GM12878 (cell line): ENCODE measurements around the gene MAT2B. TPM values are rescaled to one million over a fixed set of nuclear protein-coding genes. Genes with fewer than 3 reads are reported as not detected.

Experiments used
- ATAC-seq: fragments of 200-7000 bp; cut with Tn5 transposase; 3 replicates; pipeline ENCODE4 v1.9.1; 2020; ENCODE audit warnings: mild to moderate bottlenecking, moderate library complexity
- BruUV-seq: library from RNA; stranded (reverse); fragments of 400-500 nt; replicated peaks from 2 replicates; lab custom pipeline; 2021; lab: Mats Ljungman, UMichigan
- CTCF ChIA-PET: fragments of 300-600 bp; sonication (Branson Sonifier 250); formaldehyde crosslinking; extraction: SDS; loops from one replicate; lab custom pipeline; 2021; ENCODE audit warnings: inconsistent platforms; lab: Yijun Ruan, JAX
- POLR2A ChIA-PET: fragments of 350-600 bp; formaldehyde crosslinking; extraction: SDS; loops from one replicate; lab custom pipeline; 2021; ENCODE audit warnings: inconsistent platforms; lab: Charles Lee
- RAD21 ChIA-PET: fragments of 300-600 bp; sonication (Branson Sonifier 250); formaldehyde crosslinking; loops from one replicate; lab custom pipeline; 2023; ENCODE audit warnings: antibody characterized with exemption; ENCODE audit not compliant: unreplicated experiment; lab: Charles Lee
- SMC1A ChIA-PET: fragments of 300-600 bp; sonication (Branson Sonifier 250); formaldehyde crosslinking; loops from one replicate; lab custom pipeline; 2023; ENCODE audit not compliant: unreplicated experiment, uncharacterized antibody; lab: Charles Lee
- DNase-seq: peaks from one replicate; pipeline ENCODE4 v3.0.0-alpha.2; 2011; ENCODE audit warnings: low read depth, low spot score
- FAIRE-seq: peaks from 3 replicates; lab custom pipeline; 2011; peaks lifted over from hg19 to GRCh38; lab: Jason Lieb, UNC
- H2AFZ ChIP-seq: 2 replicates; pipeline ENCODE4 v1.6.0; 2011; ENCODE audit warnings: low read depth, low read length, control low read depth; ENCODE audit not compliant: control insufficient read depth
- H3K27ac ChIP-seq: 2 replicates; pipeline ENCODE4 v1.5.1; 2011; ENCODE audit warnings: control low read depth; ENCODE audit not compliant: control insufficient read depth, insufficient read depth
- H3K27me3 ChIP-seq, 2 experiments: replicated peaks in 1 of 2; 2 replicates each; pipeline versions ENCODE4 v1.6.0 to v1.6.1; 2011; ENCODE audit warnings: low read length in 1 of 2; ENCODE audit not compliant: control insufficient read depth in 2 of 2, insufficient read depth in 2 of 2
- H3K36me3 ChIP-seq, 2 experiments: 2 replicates each; pipeline ENCODE4 v1.5.1; 2011; ENCODE audit warnings: low read length in 1 of 2; ENCODE audit not compliant: control insufficient read depth in 2 of 2, insufficient read depth in 2 of 2
- H3K4me1 ChIP-seq: 2 replicates; pipeline ENCODE4 v1.6.1; 2011; ENCODE audit warnings: mild to moderate bottlenecking, low read length, moderate library complexity, mixed read lengths; ENCODE audit not compliant: control insufficient read depth, insufficient read depth
- H3K4me2 ChIP-seq: 2 replicates; pipeline ENCODE4 v1.6.0; 2011; ENCODE audit warnings: control low read depth; ENCODE audit not compliant: control insufficient read depth, insufficient read depth
- H3K4me3 ChIP-seq: fragments of 200-600 bp; sonication (generic); 2 replicates; pipeline ENCODE4 v1.5.1; 2016
- H3K79me2 ChIP-seq: 2 replicates; pipeline ENCODE4 v1.6.0; 2011; ENCODE audit warnings: low read length; ENCODE audit not compliant: control insufficient read depth, insufficient read depth
- H3K9ac ChIP-seq: 2 replicates; pipeline ENCODE4 v1.8.0; 2011; ENCODE audit warnings: low read length, control low read depth, mixed read lengths; ENCODE audit not compliant: control insufficient read depth, insufficient read depth
- H3K9me3 ChIP-seq: replicated peaks from 3 replicates; pipeline ENCODE4 v1.5.1; 2011; ENCODE audit warnings: mild to moderate bottlenecking, low read length; ENCODE audit not compliant: control insufficient read depth, insufficient read depth
- H4K20me1 ChIP-seq: 2 replicates; pipeline ENCODE4 v1.6.0; 2011; ENCODE audit not compliant: control insufficient read depth, insufficient read depth
- ASH2L ChIP-seq: fragments of 300-600, 200-600 bp; sonication (generic); IDR thresholded peaks from 2 replicates; pipeline ENCODE4 v1.6.1; 2017; ENCODE audit warnings: low read depth, mild to moderate bottlenecking, borderline replicate concordance
- GATAD2B ChIP-seq: fragments of 450-650 bp; conservative IDR thresholded peaks from 2 replicates; pipeline ENCODE4 v1.6.1; 2017; ENCODE audit warnings: low read depth, mild to moderate bottlenecking, moderate library complexity
- IKZF2 ChIP-seq, 2 experiments: fragments of 450-650 bp; IDR thresholded peaks; 2 replicates each; pipeline ENCODE4 v1.6.1; 2017; ENCODE audit warnings: mild to moderate bottlenecking in 2 of 2, moderate library complexity in 2 of 2
- MXI1 ChIP-seq: fragments of 150-350 bp; IDR thresholded peaks from 2 replicates; pipeline ENCODE4 v1.6.1; 2011; ENCODE audit warnings: low read depth, mild to moderate bottlenecking, inconsistent platforms, low read length, improper control_type of control experiment
- NFYB ChIP-seq: IDR thresholded peaks from 2 replicates; pipeline ENCODE4 v1.6.1; 2011; ENCODE audit warnings: low read depth, mild to moderate bottlenecking, low read length, improper control_type of control experiment, moderate library complexity; ENCODE audit not compliant: insufficient read depth
- NR2F1 ChIP-seq: fragments of 450-650 bp; conservative IDR thresholded peaks from 2 replicates; pipeline ENCODE4 v1.6.1; 2017; ENCODE audit warnings: mild to moderate bottlenecking
- RB1 ChIP-seq: fragments of 450-650 bp; formaldehyde crosslinking; IDR thresholded peaks from 2 replicates; pipeline ENCODE4 v1.6.1; 2017; ENCODE audit warnings: mild to moderate bottlenecking, borderline replicate concordance
- SPI1 ChIP-seq: IDR thresholded peaks from 2 replicates; pipeline ENCODE4 v1.6.1; 2011; ENCODE audit warnings: low read depth, mild to moderate bottlenecking, low read length, moderate library complexity, borderline replicate concordance; ENCODE audit not compliant: insufficient read depth
- SUPT20H ChIP-seq: IDR thresholded peaks from 2 replicates; pipeline ENCODE4 v1.6.1; 2011; ENCODE audit warnings: low read depth, mild to moderate bottlenecking, low read length, moderate library complexity, borderline replicate concordance; ENCODE audit not compliant: control insufficient read depth
- SUZ12 ChIP-seq: fragments of 200-600 bp; sonication (generic); IDR thresholded peaks from one replicate; pipeline ENCODE4 v1.6.1; 2018; ENCODE audit warnings: antibody characterized with exemption, mild to moderate bottlenecking; ENCODE audit not compliant: unreplicated experiment
- USF2 ChIP-seq: IDR thresholded peaks from 2 replicates; pipeline ENCODE4 v1.6.1; 2011; ENCODE audit warnings: low read depth, low read length, improper control_type of control experiment, borderline replicate concordance
- ZBED1 ChIP-seq: IDR thresholded peaks from 2 replicates; pipeline ENCODE4 v1.6.1; 2016; ENCODE audit warnings: borderline replicate concordance
- ZZZ3 ChIP-seq: IDR thresholded peaks from 2 replicates; pipeline ENCODE4 v1.6.1; 2011; ENCODE audit warnings: low read depth; ENCODE audit not compliant: control insufficient read depth, insufficient read length
- WGBS: methylation state at CpG from one replicate; pipeline ENCODE4 v1.1.6; 2016; ENCODE audit warnings: low lambda C conversion rate; ENCODE audit not compliant: insufficient replicate concordance, insufficient coverage; ENCODE audit errors: missing lambda C conversion rate; 5-methylcytosine and 5-hydroxymethylcytosine counted together
- in situ Hi-C: fragments of 300-500 bp; cut with MboI; formaldehyde crosslinking; loops from 9 replicates; pipeline ENCODE4 v1.14.3; 2018; ENCODE audit warnings: mixed read lengths
- intact Hi-C: fragments of 100-400 bp; cut with micrococcal nuclease; formaldehyde crosslinking; loops from one replicate; pipeline ENCODE4 v1.14.2; 2022; ENCODE audit not compliant: unreplicated experiment
- polyA plus RNA-seq, 11 experiments: library from polyadenylated mRNA; depleted of rRNA in 4 of 11; unstranded in 6 of 11; stranded (reverse) in 5 of 11; fragments of >200 nt; fragmentation: Nextera tagmentation in 4 of 11; fragmentation: Illumina TruSeq in 1 of 11; extraction: Ambion mirVana in 4 of 11; extraction: Trizol in 1 of 11; gene quantifications; 1 replicate in 1 of 11; 2 replicates in 10 of 11; pipeline versions ENCODE4 v1.2.1 to v1.2.3, GENCODE V29; 2011 to 2016; ENCODE audit warnings: inconsistent platforms in 2 of 11, missing spikeins in 2 of 11, low read depth in 1 of 11
- total RNA-seq, 4 experiments: library from RNA; depleted of rRNA in 3 of 4; stranded (reverse); fragments of >200 nt in 3 of 4; fragmentation: Illumina TruSeq in 1 of 4; extraction: Trizol in 1 of 4; gene quantifications; 2 replicates each; pipeline versions ENCODE4 v1.2.1 to v1.2.3, GENCODE V29; 2013 to 2021
- TF ChIP-seq, protein P1 (sequence below): fragments of 450-650 bp; formaldehyde crosslinking; IDR thresholded peaks from 2 replicates; pipeline ENCODE4 v1.5.0; 2022; ENCODE audit warnings: mild to moderate bottlenecking, missing genetic modification characterization
- TF ChIP-seq, protein P2 (sequence below): fragments of 450-650 bp; IDR thresholded peaks from 2 replicates; pipeline ENCODE4 v1.6.1; 2017; ENCODE audit warnings: mild to moderate bottlenecking, low read depth, inconsistent platforms; ENCODE audit not compliant: poor library complexity, severe bottlenecking

Gene MAT2B
- total and polyA plus RNA-seq, 10 of the 15 experiments (the other 5 are each of a cell fraction or from before 2014, with no cell fraction given), result 43.2 to 122 (median 63.7) TPM

GRCh38 chr5:163542771-163543170 lies 37.4 kb downstream of the MAT2B start (continued):
- TF ChIP-seq, protein P1, sequence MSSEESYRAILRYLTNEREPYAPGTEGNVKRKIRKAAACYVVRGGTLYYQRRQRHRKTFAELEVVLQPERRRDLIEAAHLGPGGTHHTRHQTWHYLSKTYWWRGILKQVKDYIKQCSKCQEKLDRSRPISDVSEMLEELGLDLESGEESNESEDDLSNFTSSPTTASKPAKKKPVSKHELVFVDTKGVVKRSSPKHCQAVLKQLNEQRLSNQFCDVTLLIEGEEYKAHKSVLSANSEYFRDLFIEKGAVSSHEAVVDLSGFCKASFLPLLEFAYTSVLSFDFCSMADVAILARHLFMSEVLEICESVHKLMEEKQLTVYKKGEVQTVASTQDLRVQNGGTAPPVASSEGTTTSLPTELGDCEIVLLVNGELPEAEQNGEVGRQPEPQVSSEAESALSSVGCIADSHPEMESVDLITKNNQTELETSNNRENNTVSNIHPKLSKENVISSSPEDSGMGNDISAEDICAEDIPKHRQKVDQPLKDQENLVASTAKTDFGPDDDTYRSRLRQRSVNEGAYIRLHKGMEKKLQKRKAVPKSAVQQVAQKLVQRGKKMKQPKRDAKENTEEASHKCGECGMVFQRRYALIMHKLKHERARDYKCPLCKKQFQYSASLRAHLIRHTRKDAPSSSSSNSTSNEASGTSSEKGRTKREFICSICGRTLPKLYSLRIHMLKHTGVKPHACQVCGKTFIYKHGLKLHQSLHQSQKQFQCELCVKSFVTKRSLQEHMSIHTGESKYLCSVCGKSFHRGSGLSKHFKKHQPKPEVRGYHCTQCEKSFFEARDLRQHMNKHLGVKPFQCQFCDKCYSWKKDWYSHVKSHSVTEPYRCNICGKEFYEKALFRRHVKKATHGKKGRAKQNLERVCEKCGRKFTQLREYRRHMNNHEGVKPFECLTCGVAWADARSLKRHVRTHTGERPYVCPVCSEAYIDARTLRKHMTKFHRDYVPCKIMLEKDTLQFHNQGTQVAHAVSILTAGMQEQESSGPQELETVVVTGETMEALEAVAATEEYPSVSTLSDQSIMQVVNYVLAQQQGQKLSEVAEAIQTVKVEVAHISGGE, result no peak
- TF ChIP-seq MXI1 (no peak), RB1 (no peak), GATAD2B (no peak), SUZ12 (no peak)
- TF ChIP-seq, protein P2, sequence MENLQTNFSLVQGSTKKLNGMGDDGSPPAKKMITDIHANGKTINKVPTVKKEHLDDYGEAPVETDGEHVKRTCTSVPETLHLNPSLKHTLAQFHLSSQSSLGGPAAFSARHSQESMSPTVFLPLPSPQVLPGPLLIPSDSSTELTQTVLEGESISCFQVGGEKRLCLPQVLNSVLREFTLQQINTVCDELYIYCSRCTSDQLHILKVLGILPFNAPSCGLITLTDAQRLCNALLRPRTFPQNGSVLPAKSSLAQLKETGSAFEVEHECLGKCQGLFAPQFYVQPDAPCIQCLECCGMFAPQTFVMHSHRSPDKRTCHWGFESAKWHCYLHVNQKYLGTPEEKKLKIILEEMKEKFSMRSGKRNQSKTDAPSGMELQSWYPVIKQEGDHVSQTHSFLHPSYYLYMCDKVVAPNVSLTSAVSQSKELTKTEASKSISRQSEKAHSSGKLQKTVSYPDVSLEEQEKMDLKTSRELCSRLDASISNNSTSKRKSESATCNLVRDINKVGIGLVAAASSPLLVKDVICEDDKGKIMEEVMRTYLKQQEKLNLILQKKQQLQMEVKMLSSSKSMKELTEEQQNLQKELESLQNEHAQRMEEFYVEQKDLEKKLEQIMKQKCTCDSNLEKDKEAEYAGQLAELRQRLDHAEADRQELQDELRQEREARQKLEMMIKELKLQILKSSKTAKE, result no peak

DNA sequence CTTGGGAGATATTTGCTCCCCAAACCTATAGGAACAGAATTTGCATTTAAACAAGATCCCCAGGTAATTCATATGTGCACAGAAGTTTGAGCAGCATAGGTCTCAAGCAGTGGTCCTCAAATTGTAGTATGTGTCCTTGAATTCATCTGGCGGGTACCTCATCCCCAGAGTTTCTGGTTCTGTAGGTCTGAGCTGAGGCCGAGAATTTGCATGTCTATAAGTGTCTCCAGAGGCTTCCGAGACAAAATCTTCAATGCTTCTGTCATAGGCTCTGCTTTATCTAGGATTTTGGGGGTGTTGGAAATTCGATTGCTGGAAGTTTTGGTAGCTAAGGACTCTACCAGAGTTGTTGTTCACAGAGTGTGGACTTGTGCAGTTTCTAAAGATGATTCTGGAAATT lies 38.6 kb downstream of the MAT2B start:
- FAIRE-seq (no peak), ATAC-seq (no peak), DNase-seq (no peak)
- ChIA-PET CTCF (no interaction called here), RAD21 (no interaction called here), POLR2A (no interaction called here), SMC1A (interaction anchor here (0.9 kb wide), 1 partner anchor 8 kb away, joined by 5 read pairs; no protein-coding TSS in a partner anchor)
- H3K79me2 ChIP-seq, result no peaks in the 10 kb centered on the region
- 23% methylated on average over 4 of the region's 4 CpGs for WGBS
- no peaks in the 10 kb centered on the region for H3K9me3 ChIP-seq
- intact Hi-C loops (no loop called here), in situ Hi-C loops (no loop called here)
- H3K36me3 ChIP-seq, result no peaks in the 10 kb centered on the region
- no peak overlapping the region for H2AFZ ChIP-seq
- H3K27me3 ChIP-seq, result 0 out of 4 replicates have a peak, but pooled peaks cover 0 to 3% of the 10 kb centered on the region in 2 experiments
- H3K4me2 ChIP-seq, result no peak overlapping the region
- no peaks in the 10 kb centered on the region for H4K20me1 ChIP-seq
- BruUV-seq, result no TSS peak
- H3K4me3 ChIP-seq, result no peak overlapping the region
- H3K9ac ChIP-seq, result no peak overlapping the region
- H3K4me1 ChIP-seq, result no peaks in the 10 kb centered on the region
- H3K27ac ChIP-seq, result no peak overlapping the region
- TF ChIP-seq USF2 (no peak), MXI1 (no peak), SUPT20H (no peak), SPI1 (no peak), NFYB (no peak), ZZZ3 (no peak), NR2F1 (no peak), ASH2L (no peak), IKZF2 (IDR thresholded peaks at IDR 0.05) (no peak), ZBED1 (no peak)
